Epidermal melanocyte (primary cell): ENCODE measurements around the gene RSU1.
"Not testable (repeated sequence)": the region's sequence is repeated elsewhere in the genome, so short reads cannot be mapped to it uniquely, and the experiment has no call there.

ENCODE experiments used
- DNase-seq: peaks from one replicate; pipeline ENCODE4 v3.0.0; 2011; ENCODE audit warnings: low spot score; ENCODE audit not compliant: insufficient read length

The RSU1 gene

DNA sequence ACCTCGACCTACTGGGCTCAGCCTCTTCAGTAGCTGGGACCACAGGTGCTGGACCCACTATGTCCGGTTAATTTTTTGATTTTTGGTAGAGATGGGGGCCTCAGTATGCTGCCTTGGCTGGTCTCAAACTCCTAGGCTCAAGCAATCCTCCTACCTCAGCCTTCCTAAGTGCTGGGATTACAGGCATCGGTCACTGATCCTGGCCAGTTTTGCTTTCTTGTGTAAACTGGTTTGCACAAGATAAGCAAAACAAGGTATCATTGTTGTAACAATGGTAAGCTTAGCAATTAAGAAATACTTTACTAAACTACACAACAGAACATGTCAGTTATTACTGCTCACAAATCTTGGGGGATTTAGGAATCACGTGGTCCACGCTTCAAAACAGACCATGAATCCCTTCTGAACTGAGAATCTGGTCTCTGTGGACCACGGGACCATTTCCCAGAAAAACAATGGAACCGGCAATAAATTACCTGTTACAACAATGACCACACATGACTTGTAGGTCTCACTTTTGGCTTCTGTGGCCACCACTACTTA, 36.8 kb downstream of the RSU1 start:
- DNase-seq, result no peak

DNA sequence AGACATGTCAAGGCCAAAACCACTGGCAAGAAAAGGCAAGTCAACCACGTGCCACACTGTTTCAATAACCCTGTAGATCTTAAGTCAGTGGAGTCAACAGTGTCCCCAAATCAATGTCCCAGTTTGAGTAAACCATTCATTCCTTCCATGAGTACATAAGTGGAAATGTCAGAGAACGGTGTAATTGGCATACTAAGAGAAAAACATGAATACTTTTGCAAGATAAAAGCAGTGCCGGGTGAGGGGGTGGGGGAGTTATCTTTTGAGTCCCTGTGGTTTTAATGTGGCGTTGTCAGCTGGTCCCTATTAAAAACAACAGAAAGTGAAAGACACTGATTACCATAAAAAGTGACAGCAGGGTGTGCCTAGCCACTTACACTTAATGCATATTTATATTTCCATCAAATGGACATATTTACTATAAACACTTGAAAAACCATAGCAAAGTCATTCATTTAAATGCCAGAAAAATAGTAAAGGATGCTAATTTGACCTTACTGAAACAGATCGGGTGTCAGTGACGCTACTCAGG, 37.8 kb downstream of the RSU1 start:
- DNase-seq, result no peak

DNA sequence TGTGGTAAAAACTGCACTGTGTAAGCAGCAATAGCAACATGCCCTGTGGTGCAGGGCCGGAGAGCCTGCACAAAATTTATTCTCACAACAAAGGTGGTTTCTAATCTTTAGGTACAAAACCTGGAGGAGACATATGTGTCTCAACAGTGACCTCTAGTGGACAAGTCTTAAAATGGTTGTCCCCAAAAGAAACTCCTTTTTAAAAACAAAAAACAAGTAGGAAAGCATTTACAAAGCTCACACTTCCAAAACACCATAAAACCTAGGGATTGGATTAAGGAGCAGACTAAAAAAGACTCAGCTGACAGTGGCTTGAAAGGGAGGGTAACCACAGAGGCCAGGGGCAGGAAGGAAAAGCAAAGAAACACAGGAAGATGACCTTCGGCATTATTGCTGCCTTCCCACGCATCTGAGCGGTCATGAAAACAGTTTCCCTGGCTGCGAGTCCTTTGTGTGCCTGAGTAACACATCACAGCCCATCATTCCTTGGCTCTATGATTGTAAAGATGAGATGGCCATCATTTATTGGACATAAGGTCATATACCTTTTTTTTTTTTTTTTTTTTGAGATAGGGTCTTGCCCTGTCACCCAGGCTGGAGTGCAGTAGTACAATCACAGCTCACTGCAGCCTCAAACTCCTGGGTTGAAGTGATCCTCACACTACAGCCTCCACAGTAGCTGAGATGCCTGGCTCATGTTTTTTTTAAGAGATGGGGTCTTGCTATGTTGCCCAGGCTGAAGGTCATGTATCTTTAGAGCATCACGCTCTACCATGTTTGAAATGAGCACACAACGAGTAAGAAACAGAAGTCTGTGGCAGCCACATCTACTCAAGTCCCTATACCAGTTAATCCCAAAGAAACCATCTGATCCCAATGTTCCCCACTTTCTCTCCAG, 39.5 kb downstream of the RSU1 start:
- peak; percentile 68 for DNase-seq

DNA sequence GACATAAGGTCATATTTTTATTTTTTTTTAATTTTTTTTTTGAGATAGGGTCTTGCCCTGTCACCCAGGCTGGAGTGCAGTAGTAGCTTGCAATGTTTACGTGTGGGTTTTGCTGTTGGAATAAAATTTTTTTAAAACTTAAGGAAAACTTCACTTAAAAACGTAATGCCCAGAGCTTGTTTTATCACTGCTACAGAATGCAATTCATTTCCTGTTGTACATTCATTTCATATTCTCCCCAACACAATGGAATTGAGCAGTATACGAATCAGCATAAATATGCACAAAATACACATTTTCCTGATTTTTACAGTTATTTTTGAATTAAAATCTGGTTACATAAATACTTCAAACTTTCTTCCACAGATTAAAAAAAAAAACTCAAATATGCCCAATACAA, 40.3 kb downstream of the RSU1 start:
- DNase-seq, result no peak

DNA sequence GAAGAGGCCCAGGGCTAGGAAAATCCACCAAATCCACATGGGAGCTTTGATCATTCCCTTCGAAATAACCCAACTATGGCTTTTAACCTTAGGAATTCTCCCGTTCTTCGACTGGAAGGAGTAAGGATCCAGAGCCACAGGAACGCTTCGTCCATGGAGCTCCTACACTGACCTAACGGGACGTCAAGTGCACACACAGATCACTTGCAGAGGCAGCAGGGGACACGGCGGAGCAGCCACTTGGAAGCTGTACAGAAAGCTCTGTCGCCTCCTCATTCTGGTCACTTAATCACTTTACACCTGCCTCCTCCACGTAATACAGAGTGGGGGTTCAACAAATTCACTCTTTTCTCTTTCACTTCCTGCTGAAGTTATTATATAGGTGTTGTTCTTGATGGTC, 43.9 kb downstream of the RSU1 start:
- no peak for DNase-seq

DNA sequence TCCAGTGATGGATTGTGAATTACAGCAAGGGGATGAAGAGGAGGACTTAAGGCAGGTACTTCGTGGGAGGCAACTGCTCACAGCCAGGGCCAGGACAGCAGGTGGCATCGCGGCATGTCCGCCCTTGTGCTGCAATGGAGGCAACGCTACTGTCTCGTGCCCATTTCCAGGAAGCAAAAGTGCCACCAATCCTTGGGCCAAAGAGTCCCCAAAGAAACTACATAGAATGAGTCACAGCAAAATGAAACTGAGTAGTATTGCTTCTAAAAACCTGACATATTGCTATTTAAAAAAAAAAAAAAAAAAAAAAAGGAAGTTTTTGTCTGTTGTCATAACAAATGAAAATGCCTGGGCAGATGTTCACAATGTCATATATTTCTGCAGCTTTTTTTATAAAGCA, 46.6 kb downstream of the RSU1 start:
- DNase-seq, result no peak

DNA sequence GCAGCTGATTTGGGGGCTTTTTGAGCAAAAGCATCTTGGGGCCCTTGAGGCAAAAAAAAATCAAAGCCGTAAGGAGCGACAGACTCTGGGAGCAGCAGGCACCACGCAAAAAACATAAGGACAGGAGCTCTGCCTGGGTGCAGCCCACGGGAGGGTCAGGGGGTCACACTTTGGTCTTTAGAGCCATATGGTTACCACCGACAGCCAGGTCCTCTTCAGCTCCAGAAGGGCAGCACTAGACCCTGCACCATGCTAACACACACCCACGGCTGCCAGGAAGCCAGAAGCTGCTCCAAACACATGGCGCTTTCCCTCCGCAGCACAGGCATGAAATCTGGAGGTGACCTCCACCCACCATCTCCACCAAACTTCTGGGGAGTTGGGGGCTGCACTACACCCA, 47.1 kb downstream of the RSU1 start:
- DNase-seq, result no peak

DNA sequence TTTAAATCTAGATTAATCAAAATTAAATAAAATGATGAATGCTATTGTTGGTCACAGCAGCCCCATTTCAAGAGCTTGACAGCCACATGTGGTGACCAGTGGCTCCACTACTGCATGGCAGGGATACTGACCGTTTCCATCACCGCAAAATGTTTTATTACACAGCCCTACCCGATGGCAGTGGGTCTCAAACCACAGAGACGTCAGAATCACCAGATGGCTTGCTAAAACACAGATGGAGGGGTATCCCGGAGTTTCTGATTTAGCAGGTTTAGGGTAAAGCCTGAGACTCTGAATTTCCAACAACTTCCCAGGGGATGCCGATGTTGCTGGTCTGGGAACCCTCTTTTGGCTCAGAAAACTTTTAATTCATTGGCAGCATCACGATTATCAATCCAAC, 47.9 kb downstream of the RSU1 start:
- DNase-seq, result no peak

DNA sequence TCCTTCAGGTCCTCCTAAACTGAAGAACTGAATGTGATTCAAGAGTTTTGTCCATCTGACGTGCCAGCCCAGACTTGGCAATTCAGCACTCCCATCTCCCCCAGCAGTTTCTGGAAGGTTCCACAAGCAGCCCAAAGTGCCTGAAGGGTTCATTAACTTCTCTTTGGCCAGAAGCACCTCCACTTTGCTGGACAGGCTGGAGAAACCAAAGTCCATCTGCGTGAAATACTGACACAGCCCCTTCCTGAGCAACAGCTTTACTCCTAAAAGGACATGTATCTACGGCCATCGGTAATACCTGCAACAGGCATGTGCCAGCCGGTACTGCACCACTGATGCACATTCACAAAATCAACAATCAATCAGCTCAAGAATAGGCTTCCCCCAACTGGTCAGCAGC, 48.5 kb downstream of the RSU1 start:
- DNase-seq, result no peak

DNA sequence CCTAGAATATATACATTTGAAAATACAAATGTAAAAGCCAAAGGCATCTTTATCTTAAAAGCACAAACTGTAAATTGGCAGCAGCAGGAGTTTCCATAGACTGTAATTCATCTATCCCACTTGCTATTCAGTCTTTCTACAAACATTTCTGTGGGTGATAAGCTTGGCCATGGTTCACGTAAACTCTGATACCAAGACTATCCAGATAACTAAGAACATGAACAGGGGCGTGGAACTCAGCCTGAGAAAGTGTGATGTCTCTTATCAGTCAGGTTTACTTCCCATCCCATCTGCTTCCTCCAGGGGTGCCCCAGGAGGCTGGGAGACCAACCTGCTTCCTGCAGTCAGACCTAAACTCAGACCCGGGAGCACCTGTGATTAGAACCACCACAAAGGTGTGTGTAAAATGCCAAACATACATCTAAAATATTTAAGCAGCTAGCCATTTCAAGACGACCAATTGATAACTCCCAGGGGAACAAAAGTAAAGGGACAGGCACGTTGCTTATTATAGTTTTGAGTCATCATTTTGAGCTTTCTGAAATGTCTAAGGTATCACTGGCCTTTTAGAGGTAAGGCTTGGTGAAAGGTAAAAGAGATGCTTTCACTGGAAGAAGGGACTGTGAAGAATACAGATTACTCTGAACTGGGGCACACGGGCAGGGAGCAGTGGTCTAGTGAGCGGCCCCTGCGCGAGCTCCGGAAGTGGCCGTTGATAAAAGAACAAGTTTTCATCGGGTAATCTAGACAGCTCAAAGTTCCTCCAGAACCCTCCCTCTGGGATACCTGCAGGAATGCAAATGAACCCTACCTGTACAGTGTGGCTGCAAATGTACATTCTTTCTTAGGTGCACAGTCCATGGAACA, 51.5 kb downstream of the RSU1 start:
- DNase-seq, result no peak

DNA sequence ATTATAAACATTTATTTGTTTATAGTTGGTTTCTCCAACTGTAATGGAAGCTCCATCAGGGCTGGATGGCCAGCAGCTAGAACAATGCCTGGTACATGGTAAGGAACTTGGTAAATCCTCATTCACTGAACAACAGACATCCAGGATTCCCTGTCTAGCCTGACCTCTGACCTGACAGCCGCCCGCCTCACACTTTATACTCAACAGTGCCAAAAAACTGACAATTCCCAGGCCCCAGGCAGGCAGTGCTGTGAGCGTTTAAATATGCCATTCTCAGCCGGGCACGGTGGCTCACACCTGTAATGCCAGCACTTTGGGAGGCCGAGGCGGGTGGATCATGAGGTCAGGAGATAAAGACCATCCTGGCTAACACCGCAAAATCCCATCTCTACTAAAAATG, 55.9 kb downstream of the RSU1 start:
- no peak for DNase-seq

DNA sequence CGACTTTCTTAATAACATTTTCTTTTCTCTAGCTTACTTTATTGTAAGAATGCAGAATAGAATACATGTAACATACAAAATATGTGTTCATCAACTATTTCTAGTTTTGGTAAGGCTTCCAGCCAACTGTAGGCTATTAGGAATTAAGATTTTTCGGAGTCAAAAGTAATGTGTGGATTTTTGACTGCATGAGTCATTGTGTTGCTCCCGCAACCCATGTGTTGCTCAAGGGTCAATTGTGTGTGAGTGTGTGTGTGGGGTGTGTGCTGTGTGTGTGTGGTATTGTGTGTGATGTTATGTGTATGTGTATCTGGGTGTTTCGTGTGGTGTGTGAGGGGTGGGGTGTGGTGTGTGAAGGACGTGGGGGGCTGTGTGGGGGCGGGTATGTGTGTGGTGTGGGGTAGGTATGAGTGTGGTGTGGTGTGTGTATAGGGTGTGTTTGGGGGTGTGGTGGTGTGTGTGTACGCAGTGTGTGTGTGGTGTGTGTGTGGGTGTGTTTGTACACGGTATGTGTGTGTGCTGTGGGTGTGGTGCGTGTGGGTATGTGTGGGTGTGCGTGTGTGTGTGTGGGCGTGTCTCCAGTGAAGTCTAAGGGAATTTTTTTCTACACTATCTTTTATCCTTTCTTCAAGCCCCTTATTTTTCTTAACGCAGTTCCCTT, 60.5 kb downstream of the RSU1 start:
- no peak for DNase-seq

DNA sequence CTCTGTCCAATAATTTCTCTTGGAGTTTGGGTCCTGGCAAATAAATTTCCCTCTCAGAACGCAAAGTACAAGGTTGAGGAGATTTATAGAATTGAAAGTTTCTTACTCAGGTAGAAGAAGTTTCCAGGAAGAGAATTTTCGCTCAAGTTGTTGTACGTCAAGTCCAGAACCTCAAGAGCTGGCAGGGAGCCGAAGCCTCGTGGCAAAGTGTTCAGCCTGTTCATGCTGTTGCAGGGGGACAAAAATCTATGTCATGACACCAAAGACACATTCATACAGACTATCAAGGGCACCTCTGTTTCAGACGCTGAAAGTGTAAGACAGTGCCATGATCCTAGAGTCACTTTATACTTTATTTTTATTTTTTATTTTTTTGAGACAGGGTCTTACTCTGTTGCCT, 62.5 kb downstream of the RSU1 start:
- DNase-seq, result no peak

DNA sequence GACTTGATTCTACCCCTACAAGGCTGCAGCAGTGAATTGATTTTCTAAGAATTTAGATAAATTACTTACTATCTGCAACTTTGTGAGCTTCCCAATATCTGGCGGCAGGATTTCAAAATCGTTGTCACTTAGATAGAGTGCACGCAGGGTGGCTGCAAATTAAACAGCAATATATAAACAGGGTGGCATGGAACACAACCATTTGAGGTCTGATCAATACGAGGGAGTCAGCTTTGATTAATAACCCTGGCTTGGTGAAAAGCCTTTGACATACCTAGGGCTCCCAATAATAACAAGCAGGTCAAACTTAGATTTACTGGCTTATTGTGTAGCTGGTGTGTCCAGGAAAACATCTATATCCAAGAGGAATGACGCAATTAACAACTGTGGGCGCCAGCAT, 64.4 kb downstream of the RSU1 start:
- DNase-seq, result not testable (repeated sequence)

DNA sequence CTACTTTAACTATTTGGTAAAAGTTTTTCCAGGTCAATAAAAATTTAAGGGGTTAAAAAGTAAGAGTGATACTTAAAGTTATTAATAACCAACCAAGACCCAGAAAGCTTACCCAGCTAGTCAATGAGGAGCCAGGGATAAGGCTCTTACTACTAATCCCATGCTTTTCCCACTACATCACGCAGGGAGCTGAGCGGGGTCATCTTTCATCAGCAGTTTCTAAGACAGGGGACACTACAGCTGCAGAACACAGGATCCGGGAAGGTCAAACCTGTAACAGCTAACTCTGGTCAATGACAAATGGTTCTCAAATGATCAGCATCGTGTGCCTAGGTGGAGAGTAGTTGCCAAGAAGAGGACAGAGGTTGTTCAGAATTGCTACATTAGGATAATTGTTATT, 65.1 kb downstream of the RSU1 start:
- no peak for DNase-seq

DNA sequence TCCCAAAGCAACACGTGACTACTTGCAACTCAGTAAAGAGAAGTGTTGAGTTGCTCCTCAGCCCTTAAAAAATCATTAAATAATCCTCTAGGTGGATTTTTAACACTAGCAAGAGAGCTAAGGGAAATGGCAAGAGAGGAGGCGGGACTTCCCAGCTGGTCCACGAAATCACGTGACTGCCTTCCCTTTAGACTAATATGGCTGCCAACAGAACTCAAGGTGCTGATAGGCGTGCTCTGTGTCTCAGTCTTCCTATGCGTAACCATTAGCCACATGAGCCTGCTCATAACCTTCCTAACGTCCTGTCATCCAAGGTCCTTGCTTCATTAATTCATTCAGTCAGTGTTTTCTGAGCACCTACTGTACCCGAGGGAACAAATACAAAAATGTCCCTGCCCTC, 66.0 kb downstream of the RSU1 start:
- DNase-seq, result no peak

DNA sequence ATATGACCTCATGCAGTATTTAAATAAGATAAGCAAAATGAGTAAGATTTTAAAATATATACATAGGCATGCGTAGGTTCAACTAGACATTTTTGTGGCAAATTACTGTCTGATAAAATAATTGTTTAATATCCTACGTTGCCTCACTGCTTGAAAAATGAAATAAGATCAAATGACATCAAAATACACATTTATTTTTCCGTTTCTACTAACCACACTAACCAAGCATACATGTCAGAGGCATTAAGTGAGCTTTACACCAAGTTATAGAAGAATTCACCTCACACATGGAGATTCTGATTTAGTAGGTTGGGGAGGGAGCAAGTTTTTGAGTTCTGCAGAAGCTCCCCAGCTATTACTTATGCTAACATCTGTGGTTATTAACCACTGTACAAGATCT, 66.8 kb downstream of the RSU1 start:
- no peak for DNase-seq

DNA sequence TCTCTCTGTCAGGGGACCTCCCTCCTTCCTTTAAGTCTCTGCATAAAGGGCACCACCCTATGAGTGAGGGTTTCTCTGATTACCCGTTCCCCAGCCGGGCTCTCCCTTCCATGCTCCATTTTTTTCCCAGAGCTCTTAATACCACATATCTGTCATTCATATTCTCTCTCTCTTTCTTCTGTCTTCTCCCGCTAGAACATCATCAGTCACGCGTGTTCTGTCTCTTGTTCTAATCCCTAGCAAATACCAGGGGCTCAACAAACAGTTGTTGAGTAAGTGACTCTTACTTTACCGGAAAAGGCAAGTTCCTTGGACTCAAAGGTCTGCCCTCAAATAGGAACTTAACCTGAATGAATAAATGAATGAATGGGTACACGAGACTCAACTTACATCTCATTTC, 68.5 kb downstream of the RSU1 start:
- DNase-seq, result no peak

DNA sequence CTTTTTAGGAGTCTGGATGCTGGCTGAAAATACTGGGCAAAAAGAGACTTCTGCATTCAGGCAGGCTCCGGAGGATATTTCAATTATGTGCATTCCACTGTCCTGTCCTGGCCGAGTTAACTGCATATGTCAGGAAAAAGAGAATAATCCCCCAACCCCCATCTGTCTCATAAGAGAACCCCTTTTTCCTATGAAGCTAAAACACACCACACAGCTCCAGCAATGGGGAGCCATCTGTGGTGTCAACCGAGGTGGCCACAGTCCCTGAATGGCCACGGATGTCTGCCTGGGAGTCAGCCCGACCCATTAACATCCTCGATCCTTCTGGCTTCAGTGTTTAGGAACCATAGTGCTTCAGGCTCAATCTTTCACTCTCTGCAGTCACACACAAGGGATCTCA, 70.4 kb downstream of the RSU1 start:
- no peak for DNase-seq

DNA sequence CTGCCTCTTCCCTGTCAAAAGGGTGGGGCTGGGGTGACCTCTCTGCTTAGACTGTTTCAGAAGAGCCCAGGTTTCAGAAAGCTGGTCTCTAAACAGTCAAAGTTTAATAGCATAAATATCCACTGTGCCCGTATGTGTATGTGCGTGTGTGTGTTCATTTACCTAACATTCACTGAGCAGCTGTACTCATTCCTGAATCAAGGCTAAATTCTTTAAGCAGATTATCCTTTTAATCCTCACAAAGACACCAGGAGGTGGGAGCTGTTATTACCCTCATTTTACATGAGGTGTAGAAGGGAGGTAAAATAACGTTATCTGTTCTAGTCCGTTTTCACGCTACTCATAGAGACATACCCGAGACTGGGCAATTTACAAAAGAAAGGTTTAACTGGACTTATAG, 72.2 kb downstream of the RSU1 start:
- no peak for DNase-seq

DNA sequence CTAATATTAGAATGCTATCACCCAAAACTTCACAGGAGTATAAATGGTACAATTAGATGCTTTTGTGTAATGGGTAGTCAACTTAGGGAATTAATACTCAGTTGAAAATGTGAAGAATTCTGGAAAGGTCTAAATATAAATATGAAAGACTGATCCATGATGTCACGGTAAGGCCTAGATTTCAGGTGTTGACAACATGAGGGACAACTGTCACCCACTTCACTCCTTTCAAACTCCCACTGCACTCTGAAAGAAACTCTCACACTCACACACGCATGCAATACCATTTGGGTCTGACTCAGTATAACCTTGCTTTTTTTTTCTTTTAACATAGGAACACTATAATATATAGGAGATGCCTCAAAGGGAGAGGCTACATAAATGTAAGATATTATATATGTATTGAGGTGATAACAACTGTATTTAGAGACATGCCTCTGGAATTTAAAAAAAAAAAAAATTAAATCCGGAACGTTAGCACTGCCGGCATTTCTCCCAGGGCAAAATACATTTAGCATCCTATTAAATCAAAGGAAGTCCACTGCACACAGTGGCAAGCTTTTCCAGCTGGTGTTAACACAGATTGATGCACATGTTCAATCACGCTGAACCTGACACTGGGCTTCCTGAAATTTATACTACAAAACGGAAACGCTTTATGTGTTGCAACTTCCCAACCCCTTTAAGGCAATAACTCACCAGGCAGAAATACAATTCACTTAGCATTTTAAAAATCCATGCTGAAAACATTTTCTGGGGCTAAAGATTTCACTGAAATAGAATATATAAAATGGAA, 74.9 kb downstream of the RSU1 start:
- DNase-seq, result no peak
